WI38 (cell line): Measurements from ENCODE around the gene APBA1.

ENCODE experiments used
- H3K4me3 ChIP-seq: 2 replicates; pipeline ENCODE4 v1.5.1; 2011; ENCODE audit warnings: low read depth, mild to moderate bottlenecking, control low read depth, low read length
- TF ChIP-seq, protein P1 (sequence below): IDR thresholded peaks from 2 replicates; pipeline ENCODE4 v1.5.1; 2012; ENCODE audit warnings: low read depth, mild to moderate bottlenecking, control low read depth, low read length

The APBA1 gene

GRCh38 chr9:69571032-69571431 is 101.1 kb downstream of the APBA1 start:
- TF ChIP-seq, protein P1, sequence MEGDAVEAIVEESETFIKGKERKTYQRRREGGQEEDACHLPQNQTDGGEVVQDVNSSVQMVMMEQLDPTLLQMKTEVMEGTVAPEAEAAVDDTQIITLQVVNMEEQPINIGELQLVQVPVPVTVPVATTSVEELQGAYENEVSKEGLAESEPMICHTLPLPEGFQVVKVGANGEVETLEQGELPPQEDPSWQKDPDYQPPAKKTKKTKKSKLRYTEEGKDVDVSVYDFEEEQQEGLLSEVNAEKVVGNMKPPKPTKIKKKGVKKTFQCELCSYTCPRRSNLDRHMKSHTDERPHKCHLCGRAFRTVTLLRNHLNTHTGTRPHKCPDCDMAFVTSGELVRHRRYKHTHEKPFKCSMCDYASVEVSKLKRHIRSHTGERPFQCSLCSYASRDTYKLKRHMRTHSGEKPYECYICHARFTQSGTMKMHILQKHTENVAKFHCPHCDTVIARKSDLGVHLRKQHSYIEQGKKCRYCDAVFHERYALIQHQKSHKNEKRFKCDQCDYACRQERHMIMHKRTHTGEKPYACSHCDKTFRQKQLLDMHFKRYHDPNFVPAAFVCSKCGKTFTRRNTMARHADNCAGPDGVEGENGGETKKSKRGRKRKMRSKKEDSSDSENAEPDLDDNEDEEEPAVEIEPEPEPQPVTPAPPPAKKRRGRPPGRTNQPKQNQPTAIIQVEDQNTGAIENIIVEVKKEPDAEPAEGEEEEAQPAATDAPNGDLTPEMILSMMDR: no peak
- H3K4me3 ChIP-seq: no peak overlapping the region

- H3K4me3 ChIP-seq: no peak overlapping the region
- TF ChIP-seq, protein P1: no peak
Measured at GRCh38 chr9:69569738-69570451, 102.3 kb downstream of the APBA1 start.

GRCh38 chr9:69564557-69564956 is 107.6 kb downstream of the APBA1 start:
- TF ChIP-seq, protein P1: no peak
- H3K4me3 ChIP-seq: no peak overlapping the region

- TF ChIP-seq, protein P1: no peak
Measured at GRCh38 chr9:69559126-69559525, 113.0 kb downstream of the APBA1 start.

GRCh38 chr9:69556707-69557106 is 115.5 kb downstream of the APBA1 start:
- no peak overlapping the region for H3K4me3 ChIP-seq
- TF ChIP-seq, protein P1: no peak

More at GRCh38 chr9:69559126-69559525, 113.0 kb downstream of the APBA1 start:
- H3K4me3 ChIP-seq: no peak overlapping the region

GRCh38 chr9:69555802-69556201 is 116.4 kb downstream of the APBA1 start:
- TF ChIP-seq, protein P1: no peak
- H3K4me3 ChIP-seq: no peak overlapping the region

DNA sequence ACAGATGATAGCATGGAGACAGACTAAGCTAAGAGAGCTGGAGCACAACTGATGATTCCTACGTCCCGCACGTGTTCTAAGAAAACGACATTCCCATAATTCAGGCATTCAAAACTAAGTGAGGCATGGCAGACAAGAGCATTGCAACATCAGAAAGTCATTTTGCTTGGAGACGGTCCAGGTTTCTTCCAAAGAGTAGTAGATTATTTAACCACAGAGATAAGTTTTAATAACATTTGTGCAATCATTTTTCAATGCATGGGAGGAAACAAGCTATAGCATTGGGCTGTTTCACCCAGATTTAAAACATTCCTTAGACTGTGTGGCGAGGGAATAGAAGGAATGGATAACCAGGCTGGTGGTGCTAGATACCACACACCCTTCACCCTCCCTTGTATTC is 117.2 kb downstream of the APBA1 start:
- no peak overlapping the region for H3K4me3 ChIP-seq
- TF ChIP-seq, protein P1: no peak
